Thoracic aorta (tissue), 2 donors: ENCODE results near the gene SSBP3. TPM values are rescaled to one million over a fixed set of nuclear protein-coding genes. Genes with fewer than 3 reads are reported as not detected.

Experiments used
- ATAC-seq: fragments of 150-250 bp; one replicate; pipeline ENCODE4 v1.8.0; 2017; ENCODE audit warnings: low read depth; ENCODE audit not compliant: insufficient number of reproducible peaks, low FRiP score
- DNase-seq: peaks from one replicate; pipeline ENCODE4 v3.0.0-alpha.2; 2020; ENCODE audit warnings: low spot score
- H3K27ac ChIP-seq, 2 donors: fragments of 200-600 bp; sonication (generic); 1 replicate in 1 of 2; 2 replicates in 1 of 2; pipeline ENCODE4 v1.5.1; 2016; ENCODE audit warnings: mild to moderate bottlenecking in 2 of 2, moderate library complexity in 2 of 2
- H3K27me3 ChIP-seq: fragments of 200-600 bp; sonication (generic); replicated peaks from 2 replicates; pipeline ENCODE4 v1.6.0; 2016; ENCODE audit warnings: mild to moderate bottlenecking; ENCODE audit not compliant: insufficient read depth
- H3K36me3 ChIP-seq: fragments of 200-600 bp; sonication (generic); one replicate; pipeline ENCODE4 v1.5.1; 2016
- H3K4me1 ChIP-seq, 2 donors: fragments of 200-600 bp; sonication (generic); 1 replicate in 1 of 2; 2 replicates in 1 of 2; pipeline versions ENCODE4 v1.5.1 to v1.6.0; 2016; ENCODE audit warnings: low read depth in 2 of 2, mild to moderate bottlenecking in 1 of 2; ENCODE audit not compliant: control insufficient read depth in 1 of 2
- H3K4me3 ChIP-seq: fragments of 200-600 bp; sonication (generic); 2 replicates; pipeline ENCODE4 v1.5.1; 2016; ENCODE audit warnings: mild to moderate bottlenecking
- H3K9me3 ChIP-seq: fragments of 200-600 bp; sonication (generic); 2 replicates; pipeline ENCODE4 v1.5.1; 2016
- CTCF ChIP-seq: fragments of 200-600 bp; sonication (generic); IDR thresholded peaks from one replicate; pipeline ENCODE4 v1.5.1; 2019; ENCODE audit warnings: antibody characterized with exemption
- total RNA-seq, 2 donors: library from RNA; depleted of rRNA; stranded (reverse); fragments of >200 nt; gene quantifications; one replicate each; pipeline versions ENCODE4 v1.1.0 to v1.2.3, GENCODE V29; 2016

Gene SSBP3
- total RNA-seq, 2 donors from 2014 or later: 33.4 to 87.1 TPM

DNA sequence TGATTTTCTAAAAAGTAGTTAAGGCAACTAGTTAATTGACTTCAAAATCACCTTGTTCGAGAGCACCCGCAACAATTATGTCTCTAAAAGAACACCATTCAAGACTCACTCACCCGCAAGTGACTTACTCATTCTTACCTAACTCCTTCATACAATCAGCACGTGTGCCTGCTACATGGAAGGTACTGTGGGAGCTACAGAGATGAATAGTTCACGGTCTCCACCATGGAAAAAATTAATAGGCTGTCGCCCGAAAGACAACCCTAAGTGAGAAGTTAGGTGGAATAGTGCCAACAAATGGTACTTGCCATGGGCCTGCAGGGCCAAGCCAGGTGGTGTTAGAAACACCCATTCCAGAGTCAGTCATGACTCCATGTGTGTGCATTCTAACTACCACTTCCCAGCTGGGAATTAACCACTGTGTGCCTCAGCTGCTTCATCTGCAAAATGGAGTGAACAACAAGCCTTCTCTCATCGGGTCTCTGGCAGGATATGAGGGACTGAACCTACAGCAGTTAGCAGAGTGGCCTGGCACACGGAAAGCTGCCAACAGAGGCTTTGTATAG lies 7.1 kb downstream of the SSBP3 start:
- no peak overlapping the region for H3K4me3 ChIP-seq
- H3K27me3 ChIP-seq: no peaks in the 10 kb centered on the region
- TF ChIP-seq CTCF: no peak
- peaks cover 27% of the 10 kb centered on the region for H3K36me3 ChIP-seq
- no peak overlapping the region for H3K27ac ChIP-seq
- no peaks in the 10 kb centered on the region for H3K9me3 ChIP-seq
- DNase-seq (no peak), ATAC-seq (no peak)
- H3K4me1 ChIP-seq: peaks cover 23 to 53% of the 10 kb centered on the region in 2 donors

DNA sequence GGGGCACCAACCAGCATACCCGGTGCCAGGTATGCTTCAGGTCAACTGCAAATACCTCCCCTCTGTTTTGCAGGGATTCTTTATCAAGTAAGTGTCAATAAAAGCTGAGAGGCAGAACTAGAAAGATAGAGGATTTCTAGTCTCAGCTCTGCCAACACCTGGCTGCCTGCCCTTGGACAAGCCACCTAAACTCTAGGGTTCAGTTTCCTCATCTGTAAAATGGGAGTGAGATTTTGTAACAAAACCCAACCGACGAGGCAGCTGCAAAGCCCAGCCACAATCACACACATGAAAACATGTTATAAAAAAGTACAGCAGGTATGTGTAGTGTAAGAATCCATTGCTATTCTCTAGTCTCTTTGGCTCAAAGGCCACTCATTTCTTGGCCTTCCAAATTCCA lies 8.2 kb downstream of the SSBP3 start:
- DNase-seq: no peak
- H3K4me3 ChIP-seq: no peak overlapping the region
- no peak for TF ChIP-seq CTCF
- peaks cover 33% of the 10 kb centered on the region for H3K36me3 ChIP-seq
- no peak for ATAC-seq
- H3K9me3 ChIP-seq: no peaks in the 10 kb centered on the region
- no peak overlapping the region for H3K27ac ChIP-seq
- peaks cover 17 to 43% of the 10 kb centered on the region in 2 donors for H3K4me1 ChIP-seq
- no peaks in the 10 kb centered on the region for H3K27me3 ChIP-seq

DNA sequence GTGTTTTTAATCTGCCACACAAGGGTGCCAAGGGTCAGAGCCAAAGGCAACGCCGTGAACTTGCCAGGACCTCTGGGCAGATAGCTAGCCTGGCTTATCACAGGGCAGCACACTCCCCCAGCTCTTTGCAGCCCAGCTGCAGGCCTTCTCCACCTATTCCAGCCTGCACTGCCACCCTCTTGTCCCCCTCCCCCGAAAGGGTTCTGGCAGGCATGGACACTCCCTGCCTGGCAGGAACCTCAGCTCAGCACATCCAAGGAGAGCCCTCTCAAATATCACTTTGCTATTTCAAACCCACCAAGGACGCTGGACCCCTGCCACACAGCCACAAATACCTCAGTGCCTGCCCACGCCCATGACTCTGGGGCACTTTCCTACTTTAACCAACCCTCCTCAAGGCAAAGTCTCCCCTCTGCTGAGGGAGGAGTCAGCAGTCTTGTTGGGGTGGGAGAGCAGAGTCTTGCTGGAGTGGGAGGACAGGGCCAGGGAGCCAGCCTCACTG lies 9.1 kb downstream of the SSBP3 start:
- DNase-seq (no peak), ATAC-seq (no peak)
- Histone ChIP-seq H3K27me3 (no peaks in the 10 kb centered on the region), H3K36me3 (peaks cover 41% of the 10 kb centered on the region), H3K27ac (peak overlapping the region; percentile 15 to 27), H3K4me1 (peaks cover 12 to 34% of the 10 kb centered on the region in 2 donors), H3K4me3 (peak overlapping the region; percentile 8), H3K9me3 (no peaks in the 10 kb centered on the region)
- TF ChIP-seq CTCF: no peak

DNA sequence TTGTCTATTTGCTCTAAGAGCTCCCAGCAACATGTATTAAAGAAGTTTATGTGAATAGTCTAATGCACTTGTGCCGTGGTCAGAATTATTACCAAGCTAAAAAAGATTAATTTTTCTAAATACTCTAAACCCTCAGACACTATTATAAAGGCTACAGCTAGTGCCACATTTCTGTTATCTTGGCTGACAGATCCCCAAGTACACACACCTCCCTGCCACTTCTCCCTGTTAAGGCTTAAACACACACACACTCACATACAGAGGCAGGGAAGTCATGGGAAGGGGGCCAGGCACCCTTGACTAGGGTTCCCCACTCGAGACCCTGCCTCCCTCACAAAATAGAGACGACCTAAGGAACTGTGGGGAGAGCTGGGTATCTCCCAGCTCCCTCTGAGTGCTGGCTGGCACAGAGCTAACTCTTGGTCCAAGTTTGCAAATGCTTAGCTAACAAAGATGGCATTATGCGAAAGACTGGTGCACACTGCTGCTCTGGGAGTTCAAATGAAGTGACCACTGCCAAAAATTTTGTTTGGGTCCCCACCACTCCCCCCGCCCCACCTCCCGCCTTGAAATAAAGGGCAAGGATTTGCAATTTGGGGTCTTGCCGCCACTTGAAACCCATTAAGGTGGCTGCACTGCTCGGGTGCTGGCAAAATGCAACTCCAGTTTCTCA lies 9.8 kb downstream of the SSBP3 start:
- no peaks in the 10 kb centered on the region for H3K27me3 ChIP-seq
- ATAC-seq (no peak), DNase-seq (no peak)
- peak overlapping the region; percentile 8 for H3K4me3 ChIP-seq
- H3K36me3 ChIP-seq: peaks cover 47% of the 10 kb centered on the region
- H3K9me3 ChIP-seq: no peaks in the 10 kb centered on the region
- H3K27ac ChIP-seq: no peak overlapping the region
- no peak for TF ChIP-seq CTCF
- H3K4me1 ChIP-seq: peaks cover 12 to 27% of the 10 kb centered on the region in 2 donors

- H3K9me3 ChIP-seq: no peaks in the 10 kb centered on the region
- H3K4me1 ChIP-seq: peaks cover 9 to 24% of the 10 kb centered on the region in 2 donors
- no peak overlapping the region for H3K4me3 ChIP-seq
- peaks cover 52% of the 10 kb centered on the region for H3K36me3 ChIP-seq
- no peaks in the 10 kb centered on the region for H3K27me3 ChIP-seq
- TF ChIP-seq CTCF: no peak
- ATAC-seq: no peak
- DNase-seq: no peak
- no peak overlapping the region for H3K27ac ChIP-seq
Observed at GRCh38 chr1:54395281-54395934, 10.8 kb downstream of the SSBP3 start.
